ENCODE results near the gene SINHCAF.

The SINHCAF gene

GRCh38 chr12:31326736-31327659, 1.0 kb upstream of the SINHCAF start:
- Histone ChIP-seq H3K4me1 (ENCODE audit: control insufficient read depth, insufficient read depth, low read length) (peaks cover 5% of the 10 kb centered on the region), H3K27me3 (replicated peaks; ENCODE audit: control insufficient read depth, insufficient read depth, low read length) (no peaks in the 10 kb centered on the region), H3K4me3 (ENCODE audit: low read length) (peak overlapping the region; percentile 94), H3K9ac (ENCODE audit: low read length) (peak overlapping the region; percentile 74), H3K9me3 (ENCODE audit: control insufficient read depth, low read length) (no peaks in the 10 kb centered on the region), H3K36me3 (ENCODE audit: control insufficient read depth, insufficient read depth, low read length, severe bottlenecking) (no peaks in the 10 kb centered on the region)
- DNase-seq (ENCODE audit: low read depth), result peak; percentile 28

DNA sequence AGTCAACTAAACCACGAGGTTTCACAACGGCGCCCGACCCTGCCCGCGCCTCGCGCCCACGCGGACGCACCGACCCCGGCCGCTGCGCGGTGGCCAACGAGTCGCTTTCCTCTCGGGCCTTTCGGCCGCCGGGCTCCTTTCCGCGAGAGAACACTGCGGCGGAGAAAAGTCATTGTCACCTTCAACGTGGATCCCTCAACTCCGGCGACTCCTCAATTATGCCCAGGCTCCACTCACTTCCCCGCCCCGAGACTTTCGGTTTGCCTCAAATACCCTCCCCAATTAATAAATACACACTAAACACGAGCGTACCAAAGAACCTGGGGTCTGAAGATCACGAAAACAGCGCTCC, 450 bp downstream of the SINHCAF start:
- H3K27me3 ChIP-seq (replicated peaks; ENCODE audit: control insufficient read depth, insufficient read depth, low read length), result no peaks in the 10 kb centered on the region
- no peaks in the 10 kb centered on the region for H3K36me3 ChIP-seq (ENCODE audit: control insufficient read depth, insufficient read depth, low read length, severe bottlenecking)
- DNase-seq (ENCODE audit: low read depth), result peak; percentile 57
- peaks cover 5% of the 10 kb centered on the region for H3K4me1 ChIP-seq (ENCODE audit: control insufficient read depth, insufficient read depth, low read length)
- H3K9ac ChIP-seq (ENCODE audit: low read length), result peak overlapping the region; percentile 84
- no peaks in the 10 kb centered on the region for H3K9me3 ChIP-seq (ENCODE audit: control insufficient read depth, low read length)
- H3K4me3 ChIP-seq (ENCODE audit: low read length), result peak overlapping the region; percentile 94

DNA sequence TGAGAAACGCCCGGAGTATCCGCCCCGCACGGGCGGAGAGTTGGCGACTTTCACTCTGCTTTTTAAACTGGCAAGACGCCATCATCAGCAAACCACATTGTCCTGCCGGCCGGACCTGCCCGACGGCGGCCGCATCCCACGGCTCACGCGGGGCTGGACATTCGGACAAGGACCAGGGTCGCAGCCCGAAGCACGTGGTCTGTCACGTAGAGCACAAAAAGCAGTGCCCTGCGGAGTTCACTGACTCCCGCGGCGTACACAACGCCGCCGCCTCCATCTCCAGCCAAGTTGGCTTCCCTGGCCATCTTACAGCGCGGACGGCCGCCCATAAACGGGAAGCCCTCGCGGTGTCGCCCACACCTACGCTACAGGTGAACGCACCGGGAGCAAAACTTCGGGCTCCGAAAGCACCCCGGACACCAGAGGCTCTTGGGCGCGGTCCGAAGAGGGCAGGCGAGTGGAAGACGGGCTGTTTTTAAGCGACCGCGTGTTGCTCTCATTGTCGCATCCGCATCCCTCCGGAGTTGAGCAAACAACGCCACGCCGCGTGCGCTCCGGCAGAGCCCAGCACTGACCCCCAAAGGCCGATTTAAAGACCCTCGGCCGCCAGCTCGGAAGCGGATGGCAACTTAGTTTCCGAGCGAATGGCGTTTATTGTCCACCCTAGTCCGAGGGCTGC, 966 bp downstream of the SINHCAF start:
- Histone ChIP-seq H3K9me3 (ENCODE audit: control insufficient read depth, low read length) (no peaks in the 10 kb centered on the region), H3K36me3 (ENCODE audit: control insufficient read depth, insufficient read depth, low read length, severe bottlenecking) (no peaks in the 10 kb centered on the region), H3K4me1 (ENCODE audit: control insufficient read depth, insufficient read depth, low read length) (peaks cover 5% of the 10 kb centered on the region), H3K27me3 (replicated peaks; ENCODE audit: control insufficient read depth, insufficient read depth, low read length) (no peaks in the 10 kb centered on the region), H3K9ac (ENCODE audit: low read length) (peak overlapping the region; percentile 84), H3K4me3 (ENCODE audit: low read length) (peak overlapping the region; percentile 94)
- peak; percentile 72 for DNase-seq (ENCODE audit: low read depth)

DNA sequence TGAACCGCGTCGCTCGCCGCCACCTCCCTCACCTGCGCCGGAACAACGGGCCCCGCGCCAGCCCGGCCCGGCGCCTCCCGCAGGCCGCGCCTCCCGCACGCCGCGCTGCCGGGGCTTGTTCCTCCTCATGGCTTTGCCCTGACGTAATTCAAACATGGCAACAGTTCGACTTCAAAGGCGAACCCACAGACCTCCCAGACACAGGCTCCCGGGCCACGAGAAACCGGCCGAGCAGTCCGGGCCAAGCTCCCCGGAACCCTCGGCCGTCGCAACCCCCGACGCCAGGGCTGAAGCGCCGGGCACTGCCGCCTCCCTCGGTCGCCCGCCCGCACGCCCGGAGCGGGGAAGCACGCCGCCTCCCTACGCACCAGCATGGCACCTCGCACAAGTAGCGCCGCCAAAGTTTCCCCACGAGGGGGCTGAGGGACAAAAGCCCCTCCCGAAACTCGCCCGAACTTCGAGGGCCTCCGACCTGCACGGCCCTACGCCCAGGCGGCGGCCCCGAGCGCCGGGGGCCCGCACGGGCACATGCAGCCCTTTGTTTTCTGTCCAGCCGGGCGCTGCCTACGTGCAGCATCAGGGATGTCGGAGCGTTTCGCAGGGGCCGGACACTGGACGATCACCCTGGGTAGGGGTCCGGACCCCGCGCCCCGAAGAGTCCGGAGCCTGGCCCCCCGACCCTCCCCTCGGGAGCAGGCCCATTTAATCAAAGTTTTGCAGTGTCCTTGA, 1.7 kb downstream of the SINHCAF start:
- H3K4me3 ChIP-seq (ENCODE audit: low read length), result peak overlapping the region; percentile 94
- H3K9ac ChIP-seq (ENCODE audit: low read length), result peak overlapping the region; percentile 84
- no peaks in the 10 kb centered on the region for H3K9me3 ChIP-seq (ENCODE audit: control insufficient read depth, low read length)
- no peaks in the 10 kb centered on the region for H3K27me3 ChIP-seq (replicated peaks; ENCODE audit: control insufficient read depth, insufficient read depth, low read length)
- H3K36me3 ChIP-seq (ENCODE audit: control insufficient read depth, insufficient read depth, low read length, severe bottlenecking), result no peaks in the 10 kb centered on the region
- H3K4me1 ChIP-seq (ENCODE audit: control insufficient read depth, insufficient read depth, low read length), result peaks cover 5% of the 10 kb centered on the region
- peak; percentile 90 for DNase-seq (ENCODE audit: low read depth)

DNA sequence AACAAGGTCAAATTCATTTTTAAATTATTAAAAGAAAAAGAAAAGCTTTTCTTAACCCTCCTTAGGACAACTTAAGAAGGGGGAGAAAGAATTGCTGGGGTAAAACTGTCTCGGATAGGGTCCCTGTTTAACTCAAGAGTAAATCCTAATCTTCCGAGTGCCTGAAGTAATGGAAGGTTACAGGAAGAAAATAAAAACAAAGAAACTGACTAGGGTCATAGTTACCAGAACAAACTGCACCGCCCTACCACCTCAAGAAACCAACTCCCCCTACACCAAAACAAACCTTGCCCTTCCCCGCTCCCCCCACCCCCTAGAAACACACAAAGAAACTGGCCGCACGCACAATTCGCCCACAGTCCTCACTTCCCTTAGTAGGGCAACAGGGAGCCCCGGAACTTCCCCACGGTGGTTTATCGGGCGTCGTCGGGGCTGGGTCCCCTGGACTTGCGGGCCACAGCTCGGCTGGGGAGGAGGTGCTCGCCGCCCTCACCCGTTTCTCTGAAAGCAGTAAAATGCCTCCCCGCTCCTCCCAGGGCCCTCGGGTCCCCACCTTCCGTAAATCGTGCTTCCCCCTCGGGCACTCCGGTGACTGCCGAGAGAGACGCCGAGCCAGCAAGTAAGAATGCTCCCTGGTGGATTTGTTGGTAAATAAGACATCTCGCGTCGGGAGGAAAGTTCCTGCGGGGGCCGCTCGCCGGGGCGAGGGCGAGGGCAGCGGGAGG, 2.4 kb downstream of the SINHCAF start:
- Histone ChIP-seq H3K9ac (ENCODE audit: low read length) (peak overlapping the region; percentile 84), H3K4me3 (ENCODE audit: low read length) (peak overlapping the region; percentile 94), H3K36me3 (ENCODE audit: control insufficient read depth, insufficient read depth, low read length, severe bottlenecking) (no peaks in the 10 kb centered on the region), H3K27me3 (replicated peaks; ENCODE audit: control insufficient read depth, insufficient read depth, low read length) (no peaks in the 10 kb centered on the region), H3K4me1 (ENCODE audit: control insufficient read depth, insufficient read depth, low read length) (peaks cover 5% of the 10 kb centered on the region), H3K9me3 (ENCODE audit: control insufficient read depth, low read length) (no peaks in the 10 kb centered on the region)
- DNase-seq (ENCODE audit: low read depth), result no peak

GRCh38 chr12:31322801-31323207, 3.1 kb downstream of the SINHCAF start:
- H3K4me3 ChIP-seq (ENCODE audit: low read length), result no peak overlapping the region
- no peaks in the 10 kb centered on the region for H3K9me3 ChIP-seq (ENCODE audit: control insufficient read depth, low read length)
- no peaks in the 10 kb centered on the region for H3K36me3 ChIP-seq (ENCODE audit: control insufficient read depth, insufficient read depth, low read length, severe bottlenecking)
- H3K9ac ChIP-seq (ENCODE audit: low read length), result no peak overlapping the region
- H3K27me3 ChIP-seq (replicated peaks; ENCODE audit: control insufficient read depth, insufficient read depth, low read length), result no peaks in the 10 kb centered on the region
- H3K4me1 ChIP-seq (ENCODE audit: control insufficient read depth, insufficient read depth, low read length), result peaks cover 9% of the 10 kb centered on the region
- DNase-seq (ENCODE audit: low read depth), result peak; percentile 52

GRCh38 chr12:31321897-31322228, 4.1 kb downstream of the SINHCAF start:
- H3K9ac ChIP-seq (ENCODE audit: low read length), result no peak overlapping the region
- peaks cover 12% of the 10 kb centered on the region for H3K4me1 ChIP-seq (ENCODE audit: control insufficient read depth, insufficient read depth, low read length)
- DNase-seq (ENCODE audit: low read depth), result peak; percentile 47
- H3K9me3 ChIP-seq (ENCODE audit: control insufficient read depth, low read length), result no peaks in the 10 kb centered on the region
- H3K4me3 ChIP-seq (ENCODE audit: low read length), result no peak overlapping the region
- H3K27me3 ChIP-seq (replicated peaks; ENCODE audit: control insufficient read depth, insufficient read depth, low read length), result no peaks in the 10 kb centered on the region
- H3K36me3 ChIP-seq (ENCODE audit: control insufficient read depth, insufficient read depth, low read length, severe bottlenecking), result no peaks in the 10 kb centered on the region

DNA sequence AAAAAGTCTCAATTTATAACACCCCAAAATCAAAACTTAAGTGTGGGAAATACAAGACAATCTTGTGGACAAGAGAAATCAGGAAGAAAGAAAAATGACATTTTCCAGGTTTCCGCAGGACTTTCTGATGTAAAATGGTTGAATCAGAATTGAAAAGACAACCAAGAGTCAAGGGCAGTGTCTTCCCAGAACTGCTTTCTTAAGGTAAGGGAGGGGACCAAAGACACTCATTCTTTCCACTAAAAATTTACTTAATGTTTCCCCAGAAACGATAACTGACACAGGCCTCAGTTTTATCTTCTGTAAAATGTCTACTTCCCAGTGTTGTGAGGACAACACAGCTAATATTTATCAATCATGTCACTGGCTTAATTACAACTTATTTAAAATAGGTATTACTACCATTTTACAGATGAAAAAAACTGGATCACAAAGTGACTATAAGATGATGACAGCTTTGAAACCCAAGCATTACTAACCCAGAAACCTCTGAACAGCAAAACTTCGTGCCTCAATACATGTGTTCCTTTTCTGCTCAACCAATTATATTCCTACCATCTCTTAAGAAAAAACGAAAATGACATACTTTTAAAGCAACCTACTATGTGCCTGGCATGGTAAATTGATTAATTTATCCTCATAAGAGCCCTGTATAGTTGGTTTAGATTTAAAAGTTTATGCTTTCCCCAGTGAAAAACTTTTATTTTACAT, 4.6 kb downstream of the SINHCAF start:
- no peak for DNase-seq (ENCODE audit: low read depth)
- Histone ChIP-seq H3K9ac (ENCODE audit: low read length) (no peak overlapping the region), H3K4me3 (ENCODE audit: low read length) (no peak overlapping the region), H3K36me3 (ENCODE audit: control insufficient read depth, insufficient read depth, low read length, severe bottlenecking) (no peaks in the 10 kb centered on the region), H3K9me3 (ENCODE audit: control insufficient read depth, low read length) (no peaks in the 10 kb centered on the region), H3K27me3 (replicated peaks; ENCODE audit: control insufficient read depth, insufficient read depth, low read length) (no peaks in the 10 kb centered on the region), H3K4me1 (ENCODE audit: control insufficient read depth, insufficient read depth, low read length) (peaks cover 13% of the 10 kb centered on the region)

GRCh38 chr12:31318657-31319269, 7.2 kb downstream of the SINHCAF start:
- DNase-seq (ENCODE audit: low read depth), result no peak
- H3K4me1 ChIP-seq (ENCODE audit: control insufficient read depth, insufficient read depth, low read length), result peaks cover 13% of the 10 kb centered on the region

More at GRCh38 chr12:31318657-31319269, 7.2 kb downstream of the SINHCAF start:
- no peaks in the 10 kb centered on the region for H3K27me3 ChIP-seq (replicated peaks; ENCODE audit: control insufficient read depth, insufficient read depth, low read length)
- no peaks in the 10 kb centered on the region for H3K9me3 ChIP-seq (ENCODE audit: control insufficient read depth, low read length)
- H3K36me3 ChIP-seq (ENCODE audit: control insufficient read depth, insufficient read depth, low read length, severe bottlenecking), result no peaks in the 10 kb centered on the region
- no peak overlapping the region for H3K4me3 ChIP-seq (ENCODE audit: low read length)
- no peak overlapping the region for H3K9ac ChIP-seq (ENCODE audit: low read length)

Measured in adipocyte (in vitro differentiated cells).